Adrenal gland (tissue), 12 donors: ENCODE results near the gene WDR70. TPM values are rescaled to one million over a fixed set of nuclear protein-coding genes. Genes with fewer than 3 reads are reported as not detected.

ENCODE experiments used
- DNase-seq, 7 donors: peaks; one replicate each; pipeline ENCODE4 v3.0.0-alpha.2; 2019 to 2020
- H3K27ac ChIP-seq, 5 donors: fragments of 200-600 bp; sonication (generic) in 4 of 5; 1 replicate in 3 of 5; 2 replicates in 2 of 5; pipeline versions ENCODE4 v1.5.1 to v1.8.0; 2016 to 2020; ENCODE audit warnings: mild to moderate bottlenecking in 1 of 5
- H3K27me3 ChIP-seq: fragments of 200-600 bp; 2 replicates; pipeline ENCODE4 v1.8.0; 2021
- H3K36me3 ChIP-seq, 2 donors: fragments of 200-600 bp; replicated peaks in 1 of 2; 1 replicate in 1 of 2; 2 replicates in 1 of 2; pipeline versions ENCODE4 v1.5.1 to v1.8.0; 2018 to 2022
- H3K4me1 ChIP-seq, 2 donors: fragments of 200-600 bp; replicated peaks in 1 of 2; 1 replicate in 1 of 2; 2 replicates in 1 of 2; pipeline versions ENCODE4 v1.5.1 to v1.8.0; 2018 to 2021
- H3K4me3 ChIP-seq, 4 donors: fragments of 200-600 bp; sonication (generic) in 3 of 4; one replicate each; pipeline ENCODE4 v1.5.1; 2016 to 2018
- H3K9me3 ChIP-seq, 3 donors: fragments of 200-600 bp; sonication (generic) in 1 of 3; replicated peaks in 1 of 3; 1 replicate in 2 of 3; 2 replicates in 1 of 3; pipeline versions ENCODE4 v1.5.1 to v1.8.0; 2016 to 2021
- CTCF ChIP-seq, 6 experiments: fragments of 450-650 bp in 4 of 6; fragments of 200-600 bp in 2 of 6; sonication (generic) in 1 of 6; IDR thresholded peaks; 1 replicate in 5 of 6; 2 replicates in 1 of 6; pipeline versions ENCODE4 v1.5.1 to v1.8.0; 2016 to 2021; ENCODE audit warnings: antibody characterized with exemption in 6 of 6, mild to moderate bottlenecking in 2 of 6, moderate library complexity in 1 of 6
- POLR2A ChIP-seq, 2 donors: fragments of 450-650 bp; IDR thresholded peaks; one replicate each; pipeline ENCODE4 v1.6.1; 2017; ENCODE audit warnings: antibody characterized with exemption in 2 of 2, mild to moderate bottlenecking in 2 of 2, moderate library complexity in 1 of 2
- WGBS, 4 donors: extraction: QIAGEN DNeasy Blood & Tissue Kit in 2 of 4; methylation state at CpG; one replicate each; pipeline versions ENCODE4 v1.1.5 to v1.1.7; 2013 to 2017; 5-methylcytosine and 5-hydroxymethylcytosine counted together
- intact Hi-C, 2 donors: fragments of 100-400 bp; cut with DNase I; formaldehyde crosslinking; loops; one replicate each; pipeline versions ENCODE4 v1.14.1 to v1.15.0; 2022 to 2023
- polyA plus RNA-seq, 3 donors: library from polyadenylated mRNA; stranded (reverse); fragments of 200-250 nt in 2 of 3; fragments of 350-450 nt in 1 of 3; fragmentation: Illumina TruSeq in 1 of 3; extraction: RNeasy Lipid Tissue Mini Kit (QIAGEN cat#74804) in 1 of 3; gene quantifications; one replicate each; pipeline ENCODE4 v1.2.3, GENCODE V29; 2013 to 2014
- total RNA-seq, 9 donors: library from RNA; depleted of rRNA in 4 of 9; stranded (reverse); fragments of >200 nt in 4 of 9; fragments of 120-200 nt in 1 of 9; fragmentation: NEBNext Ultra II Directional in 1 of 9; extraction: Animal tissue kit (Norgen Biotek cat#: 25700) in 1 of 9; gene quantifications; one replicate each; pipeline versions ENCODE4 v1.1.0 to v1.2.4, GENCODE V29; 2013 to 2023
- donor health status: healthy with polysubstance abuse.
- donor health status: Bipolar disorder and iron deficiency.
- donor health status: DM: yes; HTN: yes; CAD: no.
- donor health status: DM: no; HTN: no; CAD: no.
- donor health status: DM: no; HTN: no; CAD: no.
- donor health status: DM: yes; HTN: yes; CAD: no.

The WDR70 gene
- total and polyA plus RNA-seq, 12 donors = 9.2 to 42.6 (median 28.4) TPM

- 87 to 97% (median 93%) methylated on average over 3 of the region's 3 CpGs for WGBS, 4 donors
- Histone ChIP-seq H3K27ac (peak overlapping the region in 2 of 5 donors; percentile 25 to 43), H3K27me3 (no peaks in the 10 kb centered on the region), H3K4me1 (peaks cover 0 to 7% of the 10 kb centered on the region in 2 donors), H3K9me3 (no peaks in the 10 kb centered on the region), H3K4me3 (no peak overlapping the region), H3K36me3 (no peaks in the 10 kb centered on the region)
- DNase-seq = no peak
- intact Hi-C loops = no loop called here
- TF ChIP-seq POLR2A (IDR thresholded peaks at IDR 0.05) (no peak), CTCF (IDR thresholded peaks at IDR 0.05) (no peak)
Observed at GRCh38 chr5:37495668-37496347, 116.7 kb downstream of the WDR70 start.

- Histone ChIP-seq H3K4me1 (peaks cover 0 to 12% of the 10 kb centered on the region in 2 donors), H3K27me3 (no peaks in the 10 kb centered on the region), H3K9me3 (no peaks in the 10 kb centered on the region), H3K4me3 (no peak overlapping the region), H3K36me3 (no peaks in the 10 kb centered on the region), H3K27ac (no peak overlapping the region)
- no peak for DNase-seq
- intact Hi-C loops = no loop called here
- 77 to 91% (median 82%) methylated on average over 2 to 3 of the region's 3 CpGs for WGBS, 4 donors
- TF ChIP-seq POLR2A (IDR thresholded peaks at IDR 0.05) (no peak), CTCF (IDR thresholded peaks at IDR 0.05) (no peak)
Observed at GRCh38 chr5:37496902-37497445, 117.9 kb downstream of the WDR70 start.

GRCh38 chr5:37501152-37501551 is 122.0 kb downstream of the WDR70 start:
- intact Hi-C loops = no loop called here
- Histone ChIP-seq H3K4me3 (no peak overlapping the region), H3K27me3 (no peaks in the 10 kb centered on the region), H3K36me3 (no peaks in the 10 kb centered on the region), H3K4me1 (peaks cover 0 to 5% of the 10 kb centered on the region in 2 donors), H3K9me3 (no peaks in the 10 kb centered on the region), H3K27ac (no peak overlapping the region)
- TF ChIP-seq CTCF (IDR thresholded peaks at IDR 0.05) (no peak), POLR2A (IDR thresholded peaks at IDR 0.05) (no peak)
- 92 to 96% (median 95%) methylated on average over 1 of the region's 1 CpG for WGBS, 4 donors
- no peak for DNase-seq

GRCh38 chr5:37506241-37506640 is 127.1 kb downstream of the WDR70 start:
- H3K27me3 ChIP-seq = no peaks in the 10 kb centered on the region
- no peak overlapping the region for H3K27ac ChIP-seq
- WGBS, 4 donors = 89 to 99% (median 98%) methylated on average over 3 of the region's 3 CpGs
- no peak overlapping the region for H3K4me3 ChIP-seq
- peaks cover 0 to 4% of the 10 kb centered on the region in 2 donors for H3K4me1 ChIP-seq
- no peaks in the 10 kb centered on the region for H3K36me3 ChIP-seq
- DNase-seq = no peak
- intact Hi-C loops = no loop called here
- no peak for TF ChIP-seq POLR2A (IDR thresholded peaks at IDR 0.05)
- no peak for TF ChIP-seq CTCF (IDR thresholded peaks at IDR 0.05)
- H3K9me3 ChIP-seq = peaks cover 0 to 4% (median 0%) of the 10 kb centered on the region in 3 donors
